Measurements from ENCODE around the gene N4BP3.
"Not testable (repeated sequence)": the region's sequence is repeated elsewhere in the genome, so short reads cannot be mapped to it uniquely, and the experiment has no call there.

Gene N4BP3

GRCh38 chr5:178125253-178125906, 12.0 kb downstream of the N4BP3 start:
- no peak overlapping the region for H3K4me3 ChIP-seq (ENCODE audit: low read depth, low read length)
- no peak for DNase-seq (ENCODE audit: low read depth)
- TF ChIP-seq CTCF (IDR thresholded peaks at IDR 0.05; ENCODE audit: insufficient read depth, low read depth, low read length, missing control alignments): no peak

GRCh38 chr5:178126556-178126955, 13.2 kb downstream of the N4BP3 start:
- no peak for TF ChIP-seq CTCF (IDR thresholded peaks at IDR 0.05; ENCODE audit: insufficient read depth, low read depth, low read length, missing control alignments)
- no peak overlapping the region for H3K4me3 ChIP-seq (ENCODE audit: low read depth, low read length)
- no peak for DNase-seq (ENCODE audit: low read depth)

- not testable (repeated sequence) for DNase-seq (ENCODE audit: low read depth); H3K4me3 ChIP-seq (ENCODE audit: low read depth, low read length)
Measured at GRCh38 chr5:178127300-178128009, 14.1 kb downstream of the N4BP3 start.

GRCh38 chr5:178129296-178129695, 16.0 kb downstream of the N4BP3 start:
- DNase-seq (ENCODE audit: low read depth): no peak
- no peak for TF ChIP-seq CTCF (IDR thresholded peaks at IDR 0.05; ENCODE audit: insufficient read depth, low read depth, low read length, missing control alignments)

GRCh38 chr5:178130234-178130575, 16.9 kb downstream of the N4BP3 start:
- peak overlapping the region; percentile 99 for H3K4me3 ChIP-seq (ENCODE audit: low read depth, low read length)
- not testable (repeated sequence) for DNase-seq (ENCODE audit: low read depth)

More at GRCh38 chr5:178129296-178129695, 16.0 kb downstream of the N4BP3 start:
- no peak overlapping the region for H3K4me3 ChIP-seq (ENCODE audit: low read depth, low read length)

GRCh38 chr5:178130576-178131445, 17.5 kb downstream of the N4BP3 start, which contains the start of gene RMND5B:
TSS of gene RMND5B (plus strand) at chr5:178131014. CDS start at chr5:178138120, 7,106 bp downstream.
- TF ChIP-seq CTCF (IDR thresholded peaks at IDR 0.05; ENCODE audit: insufficient read depth, low read depth, low read length, missing control alignments): no peak
- peak; percentile 94 for DNase-seq (ENCODE audit: low read depth)
- peak within 1 kb of the TSS; percentile 99 for H3K4me3 ChIP-seq (ENCODE audit: low read depth, low read length)

- DNase-seq (ENCODE audit: low read depth): no peak
- no peak for TF ChIP-seq CTCF (IDR thresholded peaks at IDR 0.05; ENCODE audit: insufficient read depth, low read depth, low read length, missing control alignments)
- peak overlapping the region; percentile 99 for H3K4me3 ChIP-seq (ENCODE audit: low read depth, low read length)
Measured at GRCh38 chr5:178131446-178131996, 18.2 kb downstream of the N4BP3 start.

All from GM12865 (cell line).